Measurements from ENCODE around the gene SPRR2D. TPM values are rescaled to one million over a fixed set of nuclear protein-coding genes. Genes with fewer than 3 reads are reported as not detected.
"Not testable (repeated sequence)": the region's sequence is repeated elsewhere in the genome, so short reads cannot be mapped to it uniquely, and the experiment has no call there.

Gene SPRR2D
- under 1 TPM in 1 of 8 experiments, not detected in 7; 0.52 TPM for total RNA-seq

- peak in 2 of 8 experiments; percentile 99 for ATAC-seq (replicated peaks in 6 of 8)
- Histone ChIP-seq H3K4me3 (no peak within 1 kb of the TSS), H3K4me1 (replicated peaks in 1 of 2) (no peaks in the 10 kb centered on the region), H3K27ac (no peak within 1 kb of the TSS)
- in situ Hi-C loops (cut with MboI; ENCODE audit: low pct_unique_long_range_greater_than_20kb in 2 of 9, low sequenced_read_pairs in 9 of 9, unreplicated experiment in 9 of 9): no loop called here
- 0 to 67% (median 48%) methylated on average over 1 to 4 of the region's 4 CpGs; no CpG with 5 or more reads in 1 of the 10 experiments for WGBS, 10 experiments
Observed at GRCh38 chr1:153040950-153041631, at the start of gene SPRR2D. SPRR2D (minus strand) TSS chr1:153041120; CDS start chr1:153040346, 774 bp downstream.

GRCh38 chr1:153087652-153088051, 46.7 kb upstream of the SPRR2D start:
- in situ Hi-C loops (cut with MboI; ENCODE audit: low pct_unique_long_range_greater_than_20kb in 2 of 9, low sequenced_read_pairs in 9 of 9, unreplicated experiment in 9 of 9): no loop called here

GRCh38 chr1:153081736-153082135, 40.8 kb upstream of the SPRR2D start:
- in situ Hi-C loops (cut with MboI; ENCODE audit: low pct_unique_long_range_greater_than_20kb in 2 of 9, low sequenced_read_pairs in 9 of 9, unreplicated experiment in 9 of 9): no loop called here
- ATAC-seq (replicated peaks in 6 of 8): no peak
- no peak overlapping the region for H3K4me3 ChIP-seq

More at GRCh38 chr1:153087652-153088051, 46.7 kb upstream of the SPRR2D start:
- H3K27ac ChIP-seq: no peak overlapping the region
- ATAC-seq (replicated peaks in 6 of 8): peak in 2 of 8 experiments; percentile 32 to 54
- no peaks in the 10 kb centered on the region for H3K4me1 ChIP-seq (replicated peaks in 1 of 2)
- no peak overlapping the region for H3K4me3 ChIP-seq
- 19 to 100% (median 67%) methylated on average over 1 of the region's 1 CpG; no CpG with 5 or more reads in 5 of the 10 experiments for WGBS, 10 experiments

GRCh38 chr1:153072806-153073726, 32.1 kb upstream of the SPRR2D start:
- in situ Hi-C loops (cut with MboI; ENCODE audit: low pct_unique_long_range_greater_than_20kb in 2 of 9, low sequenced_read_pairs in 9 of 9, unreplicated experiment in 9 of 9): no loop called here

More at GRCh38 chr1:153081736-153082135, 40.8 kb upstream of the SPRR2D start:
- 0 to 92% (median 82%) methylated on average over 2 to 3 of the region's 3 CpGs for WGBS, 10 experiments
- Histone ChIP-seq H3K4me1 (replicated peaks in 1 of 2) (no peaks in the 10 kb centered on the region), H3K27ac (no peak overlapping the region)

GRCh38 chr1:153071511-153071910, 30.6 kb upstream of the SPRR2D start, which contains the start of gene SPRR2B:
SPRR2B (minus strand) TSS chr1:153071611; CDS start chr1:153070839, 772 bp downstream.
- Histone ChIP-seq H3K4me1 (replicated peaks in 1 of 2) (no peaks in the 10 kb centered on the region), H3K27ac (no peak within 1 kb of the TSS), H3K4me3 (no peak within 1 kb of the TSS)
- no peak for ATAC-seq (replicated peaks in 6 of 8)
- in situ Hi-C loops (cut with MboI; ENCODE audit: low pct_unique_long_range_greater_than_20kb in 2 of 9, low sequenced_read_pairs in 9 of 9, unreplicated experiment in 9 of 9): no loop called here
- 0 to 81% (median 56%) methylated on average over 1 to 2 of the region's 2 CpGs; no CpG with 5 or more reads in 2 of the 10 experiments for WGBS, 10 experiments

More at GRCh38 chr1:153072806-153073726, 32.1 kb upstream of the SPRR2D start:
- ATAC-seq (replicated peaks in 6 of 8): no peak
- Histone ChIP-seq H3K4me1 (replicated peaks in 1 of 2) (no peaks in the 10 kb centered on the region), H3K4me3 (no peak overlapping the region), H3K27ac (no peak overlapping the region)
- WGBS, 10 experiments: 0 to 83% (median 60%) methylated on average over 1 to 4 of the region's 5 CpGs; no CpG with 5 or more reads in 1 of the 10 experiments

GRCh38 chr1:153070243-153070642, 29.3 kb upstream of the SPRR2D start:
- Histone ChIP-seq H3K4me3 (no peak overlapping the region), H3K4me1 (replicated peaks in 1 of 2) (no peaks in the 10 kb centered on the region), H3K27ac (no peak overlapping the region)
- in situ Hi-C loops (cut with MboI; ENCODE audit: low pct_unique_long_range_greater_than_20kb in 2 of 9, low sequenced_read_pairs in 9 of 9, unreplicated experiment in 9 of 9): no loop called here
- ATAC-seq (replicated peaks in 6 of 8): no peak
- WGBS, 10 experiments: 0 to 60% (median 33%) methylated on average over 1 of the region's 2 CpGs; no CpG with 5 or more reads in 5 of the 10 experiments

GRCh38 chr1:153058826-153059784, 18.2 kb upstream of the SPRR2D start:
- no peak overlapping the region for H3K27ac ChIP-seq
- in situ Hi-C loops (cut with MboI; ENCODE audit: low pct_unique_long_range_greater_than_20kb in 2 of 9, low sequenced_read_pairs in 9 of 9, unreplicated experiment in 9 of 9): no loop called here
- 24 to 85% (median 60%) methylated on average over 1 to 5 of the region's 6 CpGs; no CpG with 5 or more reads in 2 of the 10 experiments for WGBS, 10 experiments
- no peaks in the 10 kb centered on the region for H3K4me1 ChIP-seq (replicated peaks in 1 of 2)
- H3K4me3 ChIP-seq: no peak overlapping the region
- peak in 3 of 8 experiments; percentile 73 to 83 (median 78) for ATAC-seq (replicated peaks in 6 of 8)

- in situ Hi-C loops (cut with MboI; ENCODE audit: low pct_unique_long_range_greater_than_20kb in 2 of 9, low sequenced_read_pairs in 9 of 9, unreplicated experiment in 9 of 9): no loop called here
Observed at GRCh38 chr1:153058154-153058553, 17.2 kb upstream of the SPRR2D start.

GRCh38 chr1:153057375-153057774, 16.5 kb upstream of the SPRR2D start, which contains the start of gene SPRR2A:
SPRR2A (minus strand) TSS chr1:153057512; CDS start chr1:153056735, 777 bp downstream.
- no peaks in the 10 kb centered on the region for H3K4me1 ChIP-seq (replicated peaks in 1 of 2)
- in situ Hi-C loops (cut with MboI; ENCODE audit: low pct_unique_long_range_greater_than_20kb in 2 of 9, low sequenced_read_pairs in 9 of 9, unreplicated experiment in 9 of 9): no loop called here
- WGBS, 10 experiments: 0 to 43% (median 29%) methylated on average over 1 to 2 of the region's 2 CpGs; no CpG with 5 or more reads in 3 of the 10 experiments
- no peak within 1 kb of the TSS for H3K27ac ChIP-seq
- H3K4me3 ChIP-seq: no peak within 1 kb of the TSS
- ATAC-seq (replicated peaks in 6 of 8): peak in 2 of 8 experiments; percentile 67

More at GRCh38 chr1:153058154-153058553, 17.2 kb upstream of the SPRR2D start:
- H3K27ac ChIP-seq: no peak overlapping the region
- no peak for ATAC-seq (replicated peaks in 6 of 8)
- H3K4me3 ChIP-seq: no peak overlapping the region
- WGBS, 10 experiments: 0 to 86% (median 49%) methylated on average over 1 to 2 of the region's 2 CpGs
- H3K4me1 ChIP-seq (replicated peaks in 1 of 2): no peaks in the 10 kb centered on the region

- in situ Hi-C loops (cut with MboI; ENCODE audit: low pct_unique_long_range_greater_than_20kb in 2 of 9, low sequenced_read_pairs in 9 of 9, unreplicated experiment in 9 of 9); ATAC-seq (replicated peaks in 6 of 8); H3K4me1 ChIP-seq (replicated peaks in 1 of 2); H3K4me3 ChIP-seq; H3K27ac ChIP-seq: not testable (repeated sequence)
- WGBS, 10 experiments: 0 to 59% (median 23%) methylated on average over 1 to 3 of the region's 3 CpGs; no CpG with 5 or more reads in 3 of the 10 experiments
Observed at GRCh38 chr1:153056111-153056510, 15.2 kb upstream of the SPRR2D start.

- ATAC-seq (replicated peaks in 6 of 8): no peak
- WGBS, 10 experiments: 0 to 49% (median 37%) methylated on average over 1 to 2 of the region's 2 CpGs; no CpG with 5 or more reads in 6 of the 10 experiments
- no peak overlapping the region for H3K27ac ChIP-seq
- H3K4me3 ChIP-seq: no peak overlapping the region
- H3K4me1 ChIP-seq (replicated peaks in 1 of 2): no peaks in the 10 kb centered on the region
- in situ Hi-C loops (cut with MboI; ENCODE audit: low pct_unique_long_range_greater_than_20kb in 2 of 9, low sequenced_read_pairs in 9 of 9, unreplicated experiment in 9 of 9): no loop called here
Observed at GRCh38 chr1:153049211-153049610, 8.3 kb upstream of the SPRR2D start.

- Histone ChIP-seq H3K4me3 (no peak overlapping the region), H3K4me1 (replicated peaks in 1 of 2) (no peaks in the 10 kb centered on the region), H3K27ac (no peak overlapping the region)
- WGBS, 10 experiments: 9 to 88% (median 43%) methylated on average over 1 of the region's 1 CpG; no CpG with 5 or more reads in 3 of the 10 experiments
- in situ Hi-C loops (cut with MboI; ENCODE audit: low pct_unique_long_range_greater_than_20kb in 2 of 9, low sequenced_read_pairs in 9 of 9, unreplicated experiment in 9 of 9): no loop called here
- ATAC-seq (replicated peaks in 6 of 8): no peak
Observed at GRCh38 chr1:153035211-153035610, 5.7 kb downstream of the SPRR2D start.
